CD4-positive, CD25-positive, alpha-beta regulatory T cell (primary cell): Measurements from ENCODE around the gene HBB. TPM values are rescaled to one million over a fixed set of nuclear protein-coding genes. Genes with fewer than 3 reads are reported as not detected.

Experiments
- ATAC-seq, 2 donors: fragments of 150-1000 bp; cut with Tn5 transposase; one replicate each; pipeline ENCODE4 v1.10.0; 2021; ENCODE audit warnings: low read depth in 2 of 2, moderate number of reproducible peaks in 2 of 2, moderate library complexity in 1 of 2
- DNase-seq, 3 donors: peaks; one replicate each; pipeline versions ENCODE4 v3.0.0 to v3.0.0-alpha.2; 2012 to 2022; ENCODE audit warnings: mixed read lengths in 1 of 3
- H3K27ac ChIP-seq: one replicate; pipeline ENCODE4 v1.7.0; 2013; ENCODE audit warnings: mild to moderate bottlenecking, low read length; ENCODE audit not compliant: insufficient read depth, poor library complexity, severe bottlenecking
- H3K27me3 ChIP-seq: one replicate; pipeline ENCODE4 v1.7.0; 2013; ENCODE audit warnings: low read length; ENCODE audit not compliant: control insufficient read depth, insufficient read depth
- H3K36me3 ChIP-seq: one replicate; pipeline ENCODE4 v1.7.0; 2013; ENCODE audit warnings: mild to moderate bottlenecking, low read length, moderate library complexity; ENCODE audit not compliant: control insufficient read depth, insufficient read depth
- H3K4me1 ChIP-seq: 2 replicates; pipeline ENCODE4 v1.7.0; 2013; ENCODE audit warnings: mild to moderate bottlenecking, low read length; ENCODE audit not compliant: insufficient read depth, control insufficient read depth, poor library complexity, severe bottlenecking
- H3K4me3 ChIP-seq: one replicate; pipeline ENCODE4 v1.7.0; 2013; ENCODE audit warnings: low read depth, mild to moderate bottlenecking, low read length, moderate library complexity
- H3K9me3 ChIP-seq, 2 experiments: 1 replicate in 1 of 2; 2 replicates in 1 of 2; pipeline ENCODE4 v1.7.0; 2013; ENCODE audit warnings: low read length in 2 of 2, mild to moderate bottlenecking in 1 of 2, moderate library complexity in 1 of 2; ENCODE audit not compliant: control insufficient read depth in 2 of 2
- H3K27ac Mint-ChIP-seq, 3 donors: one replicate each; pipeline ENCODE4 v1.8.0; 2020 to 2022; ENCODE audit warnings: mild to moderate bottlenecking in 3 of 3, mixed read lengths in 3 of 3, moderate library complexity in 2 of 3
- H3K27me3 Mint-ChIP-seq: one replicate; pipeline ENCODE4 v1.8.0; 2022; ENCODE audit warnings: mild to moderate bottlenecking, mixed read lengths
- H3K36me3 Mint-ChIP-seq: one replicate; pipeline ENCODE4 v1.8.0; 2020; ENCODE audit warnings: mixed read lengths
- H3K4me1 Mint-ChIP-seq, 4 donors: one replicate each; pipeline ENCODE4 v1.8.0; 2020 to 2022; ENCODE audit warnings: mixed read lengths in 4 of 4, mild to moderate bottlenecking in 1 of 4
- H3K4me3 Mint-ChIP-seq, 4 donors: one replicate each; pipeline ENCODE4 v1.8.0; 2020 to 2022; ENCODE audit warnings: mild to moderate bottlenecking in 4 of 4, mixed read lengths in 4 of 4, moderate library complexity in 3 of 4
- H3K9me3 Mint-ChIP-seq, 7 donors: one replicate each; pipeline ENCODE4 v1.8.0; 2020 to 2022; ENCODE audit warnings: mixed read lengths in 7 of 7, mild to moderate bottlenecking in 3 of 7, moderate library complexity in 2 of 7
- polyA plus RNA-seq, 4 donors: library from polyadenylated mRNA; unstranded; fragments of 300-500 nt; fragmentation: Illumina TruSeq; gene quantifications; one replicate each; pipeline ENCODE4 v1.2.3, GENCODE V29; 2021
- total RNA-seq: library from RNA; stranded (reverse); gene quantifications from one replicate; pipeline ENCODE4 v1.2.3, GENCODE V29; 2022

HBB gene
- total and polyA plus RNA-seq, 5 donors from 2014 or later: 0.37 to 4.4 (median 1.6) TPM; not detected in 1

DNA sequence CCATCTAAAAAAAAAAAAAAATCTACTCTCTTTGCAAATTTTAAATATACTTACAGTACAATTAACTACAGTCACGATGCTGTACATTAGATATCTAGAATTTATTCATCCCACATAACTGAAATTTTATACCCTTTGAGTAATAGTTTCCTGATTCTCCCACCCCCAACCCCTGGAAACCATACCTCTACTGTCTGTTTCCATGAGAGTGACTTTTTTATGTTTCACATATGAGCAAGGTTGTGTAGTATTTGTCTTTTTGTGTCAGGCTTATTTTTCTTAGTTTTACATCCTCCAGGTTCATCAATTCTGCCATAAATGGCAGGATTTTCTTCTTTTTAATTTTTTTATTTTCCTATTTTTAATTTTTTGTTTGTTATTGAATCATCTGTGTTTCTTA is 3.2 kb downstream of the HBB start:
- peaks cover 8 to 14% of the 10 kb centered on the region in 2 experiments for H3K9me3 ChIP-seq
- no peak for ATAC-seq
- peaks cover 5% of the 10 kb centered on the region for H3K27me3 ChIP-seq
- H3K27ac ChIP-seq: no peak overlapping the region
- Mint-ChIP-seq H3K9me3 (peaks cover 0 to 5% (median 2%) of the 10 kb centered on the region in 7 donors), H3K36me3 (no peaks in the 10 kb centered on the region), H3K4me1 (no peaks in the 10 kb centered on the region), H3K27ac (no peak overlapping the region), H3K27me3 (no peaks in the 10 kb centered on the region), H3K4me3 (no peak overlapping the region)
- peaks cover 14% of the 10 kb centered on the region for H3K36me3 ChIP-seq
- DNase-seq: no peak
- H3K4me1 ChIP-seq: peaks cover 17% of the 10 kb centered on the region
- H3K4me3 ChIP-seq: no peak overlapping the region

DNA sequence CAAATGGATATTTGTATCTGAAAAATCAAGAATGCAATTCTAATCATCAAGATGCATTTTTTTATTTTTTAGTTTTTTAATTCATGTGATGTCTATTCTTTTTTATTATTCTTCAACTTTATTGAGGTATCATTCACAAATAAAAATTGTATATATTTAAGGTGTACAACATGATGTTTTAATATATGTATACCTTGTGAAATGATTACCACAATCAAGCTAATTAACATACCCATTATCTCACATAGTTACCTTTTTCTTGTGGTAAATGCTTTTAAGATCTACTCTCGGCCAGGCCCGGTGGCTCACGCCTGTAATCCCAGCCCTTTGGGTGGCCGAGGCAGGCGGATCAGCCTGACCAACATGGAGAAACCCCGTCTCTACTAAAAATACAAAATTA is 3.7 kb downstream of the HBB start:
- Histone ChIP-seq H3K4me1 (peaks cover 17% of the 10 kb centered on the region), H3K27me3 (peaks cover 5% of the 10 kb centered on the region), H3K36me3 (peaks cover 14% of the 10 kb centered on the region), H3K27ac (no peak overlapping the region), H3K9me3 (peaks cover 8 to 14% of the 10 kb centered on the region in 2 experiments), H3K4me3 (no peak overlapping the region)
- no peaks in the 10 kb centered on the region for H3K36me3 Mint-ChIP-seq
- no peak for DNase-seq
- no peaks in the 10 kb centered on the region for H3K27me3 Mint-ChIP-seq
- no peaks in the 10 kb centered on the region for H3K4me1 Mint-ChIP-seq
- no peak overlapping the region for H3K27ac Mint-ChIP-seq
- H3K4me3 Mint-ChIP-seq: no peak overlapping the region
- H3K9me3 Mint-ChIP-seq: peaks cover 0 to 7% (median 2%) of the 10 kb centered on the region in 7 donors
- no peak for ATAC-seq

DNA sequence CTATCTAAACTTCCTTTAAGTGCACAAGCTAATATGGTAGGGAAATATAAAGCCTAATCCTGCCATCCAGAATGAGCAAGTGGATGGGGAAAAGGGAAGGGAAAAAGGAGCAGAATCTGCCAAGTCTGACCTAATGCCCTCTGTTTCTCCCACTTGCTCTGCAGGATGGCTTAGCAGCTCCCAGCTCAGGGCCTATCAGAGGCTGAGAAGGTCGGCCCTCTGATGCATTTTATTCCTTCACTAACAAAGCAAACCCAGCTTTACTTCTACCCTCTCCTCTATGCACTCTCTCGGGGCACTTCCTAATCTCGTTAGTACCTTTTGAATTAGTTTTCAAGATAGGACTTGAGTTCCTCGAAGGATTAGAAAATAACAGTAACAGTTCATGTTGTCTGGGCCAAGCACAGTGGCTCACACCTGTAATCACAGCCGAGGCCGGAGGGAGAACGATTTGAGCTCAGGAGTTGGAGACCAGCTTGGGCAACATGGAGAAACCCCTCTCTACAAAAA is 16.4 kb downstream of the HBB start:
- no peak overlapping the region for H3K27ac ChIP-seq
- no peaks in the 10 kb centered on the region for H3K27me3 ChIP-seq
- peaks cover 0 to 3% (median 0%) of the 10 kb centered on the region in 7 donors for H3K9me3 Mint-ChIP-seq
- H3K36me3 ChIP-seq: no peaks in the 10 kb centered on the region
- DNase-seq: no peak
- no peak overlapping the region for H3K4me3 Mint-ChIP-seq
- H3K4me1 Mint-ChIP-seq: no peaks in the 10 kb centered on the region
- H3K9me3 ChIP-seq: no peaks in the 10 kb centered on the region
- H3K27me3 Mint-ChIP-seq: no peaks in the 10 kb centered on the region
- H3K27ac Mint-ChIP-seq: peak overlapping the region in 1 of 3 donors; percentile 49
- H3K4me1 ChIP-seq: no peaks in the 10 kb centered on the region
- no peaks in the 10 kb centered on the region for H3K36me3 Mint-ChIP-seq
- no peak overlapping the region for H3K4me3 ChIP-seq
- no peak for ATAC-seq

GRCh38 chr11:5204787-5205186 is 22.1 kb downstream of the HBB start:
- H3K36me3 Mint-ChIP-seq: no peaks in the 10 kb centered on the region
- no peaks in the 10 kb centered on the region for H3K4me1 Mint-ChIP-seq
- H3K36me3 ChIP-seq: no peaks in the 10 kb centered on the region
- ATAC-seq (no peak), DNase-seq (peak in 1 of 3 donors; percentile 0)
- no peak overlapping the region for H3K4me3 ChIP-seq
- H3K4me3 Mint-ChIP-seq: no peak overlapping the region
- H3K27me3 Mint-ChIP-seq: no peaks in the 10 kb centered on the region
- H3K9me3 Mint-ChIP-seq: no peaks in the 10 kb centered on the region
- no peaks in the 10 kb centered on the region for H3K4me1 ChIP-seq
- no peaks in the 10 kb centered on the region for H3K9me3 ChIP-seq
- no peak overlapping the region for H3K27ac ChIP-seq
- H3K27ac Mint-ChIP-seq: no peak overlapping the region
- no peaks in the 10 kb centered on the region for H3K27me3 ChIP-seq

DNA sequence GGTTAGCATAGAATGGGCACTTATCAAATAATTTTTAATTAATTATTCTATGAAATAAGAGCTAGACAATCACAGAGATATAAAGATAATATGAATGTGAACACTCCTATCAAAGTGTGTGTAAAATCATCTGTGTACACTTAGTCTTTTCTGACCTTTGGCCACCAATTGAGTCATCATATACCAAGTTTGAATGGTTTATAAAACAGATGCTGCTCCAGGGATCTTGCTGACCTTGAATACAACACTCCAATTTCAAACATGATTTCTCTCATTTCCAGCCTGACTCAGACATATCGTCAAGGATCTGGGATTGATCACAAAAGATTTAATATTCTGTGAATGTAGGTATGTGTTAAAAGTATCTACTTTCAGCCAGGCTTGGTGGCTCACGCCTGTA is 23.5 kb downstream of the HBB start:
- H3K4me1 Mint-ChIP-seq: no peaks in the 10 kb centered on the region

DNA sequence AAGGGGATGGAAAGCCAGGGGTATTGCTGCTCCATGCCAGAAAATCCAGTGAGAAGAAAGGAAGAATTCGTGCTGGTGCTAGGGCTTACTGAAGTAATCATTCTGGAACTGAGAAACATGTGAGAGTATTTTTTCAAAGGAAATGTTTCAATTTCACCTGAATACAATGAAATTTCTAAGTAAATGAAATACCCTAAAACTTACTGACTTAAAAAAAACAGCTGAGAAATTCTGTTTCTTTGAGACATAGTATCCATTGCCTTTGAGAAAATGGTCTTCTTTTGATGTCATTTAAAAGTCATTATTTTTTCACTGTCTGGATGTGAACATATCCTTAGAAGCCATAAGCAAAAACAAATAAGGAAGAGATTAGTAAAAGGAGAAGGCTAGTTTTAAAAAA is 26.3 kb downstream of the HBB start, which contains the start of gene OR51V1:
Gene OR51V1, minus strand, starts transcription at position 101 of the 400 bp plus-strand sequence. Its CDS starts 0 bp downstream, at position 101.
- no peaks in the 10 kb centered on the region for H3K36me3 Mint-ChIP-seq

More for the DNA sequence above, 23.5 kb downstream of the HBB start:
- H3K4me3 Mint-ChIP-seq: no peak overlapping the region
- H3K27me3 Mint-ChIP-seq: no peaks in the 10 kb centered on the region
- H3K4me1 ChIP-seq: no peaks in the 10 kb centered on the region
- H3K4me3 ChIP-seq: no peak overlapping the region
- H3K27ac Mint-ChIP-seq: no peak overlapping the region
- no peaks in the 10 kb centered on the region for H3K36me3 ChIP-seq
- H3K36me3 Mint-ChIP-seq: no peaks in the 10 kb centered on the region
- DNase-seq: no peak
- no peak for ATAC-seq
- H3K27me3 ChIP-seq: no peaks in the 10 kb centered on the region
- H3K27ac ChIP-seq: no peak overlapping the region
- H3K9me3 ChIP-seq: no peaks in the 10 kb centered on the region
- H3K9me3 Mint-ChIP-seq: peaks cover 0 to 1% (median 0%) of the 10 kb centered on the region in 7 donors

GRCh38 chr11:5198285-5198684 is 28.6 kb downstream of the HBB start:
- no peaks in the 10 kb centered on the region for H3K36me3 ChIP-seq
- H3K9me3 Mint-ChIP-seq: peaks cover 0 to 1% (median 0%) of the 10 kb centered on the region in 7 donors
- H3K9me3 ChIP-seq: no peaks in the 10 kb centered on the region
- H3K27me3 Mint-ChIP-seq: no peaks in the 10 kb centered on the region
- H3K4me3 ChIP-seq: no peak overlapping the region
- H3K36me3 Mint-ChIP-seq: no peaks in the 10 kb centered on the region
- H3K4me1 Mint-ChIP-seq: no peaks in the 10 kb centered on the region
- H3K27ac Mint-ChIP-seq: no peak overlapping the region
- no peaks in the 10 kb centered on the region for H3K27me3 ChIP-seq
- ATAC-seq (no peak), DNase-seq (no peak)
- no peak overlapping the region for H3K4me3 Mint-ChIP-seq
- H3K27ac ChIP-seq: no peak overlapping the region
- no peaks in the 10 kb centered on the region for H3K4me1 ChIP-seq

More for the DNA sequence above, 26.3 kb downstream of the HBB start, which contains the start of gene OR51V1:
- H3K4me1 ChIP-seq: no peaks in the 10 kb centered on the region
- H3K27me3 ChIP-seq: no peaks in the 10 kb centered on the region
- H3K27ac ChIP-seq: no peak within 1 kb of the TSS
- Mint-ChIP-seq H3K4me1 (no peaks in the 10 kb centered on the region), H3K27me3 (no peaks in the 10 kb centered on the region), H3K4me3 (no peak within 1 kb of the TSS), H3K9me3 (peaks cover 0 to 1% (median 0%) of the 10 kb centered on the region in 7 donors), H3K27ac (peak within 1 kb of the TSS in 1 of 3 donors; percentile 79)
- no peak for DNase-seq
- ATAC-seq: no peak
- no peak within 1 kb of the TSS for H3K4me3 ChIP-seq
- H3K9me3 ChIP-seq: no peaks in the 10 kb centered on the region
- H3K36me3 ChIP-seq: no peaks in the 10 kb centered on the region

GRCh38 chr11:5197536-5197935 is 29.3 kb downstream of the HBB start:
- no peaks in the 10 kb centered on the region for H3K36me3 Mint-ChIP-seq
- Histone ChIP-seq H3K9me3 (no peaks in the 10 kb centered on the region), H3K27me3 (no peaks in the 10 kb centered on the region), H3K4me3 (no peak overlapping the region), H3K36me3 (no peaks in the 10 kb centered on the region), H3K4me1 (no peaks in the 10 kb centered on the region), H3K27ac (no peak overlapping the region)
- peaks cover 0 to 5% (median 0%) of the 10 kb centered on the region in 7 donors for H3K9me3 Mint-ChIP-seq
- no peaks in the 10 kb centered on the region for H3K27me3 Mint-ChIP-seq
- H3K4me1 Mint-ChIP-seq: no peaks in the 10 kb centered on the region
- H3K27ac Mint-ChIP-seq: no peak overlapping the region
- ATAC-seq (no peak), DNase-seq (no peak)
- no peak overlapping the region for H3K4me3 Mint-ChIP-seq
